Central memory CD8-positive, alpha-beta T cell (primary cell): Measurements from ENCODE around the gene APC2.

Experiments used
- ATAC-seq: fragments of 150-1000 bp; cut with Tn5 transposase; replicated peaks from 2 replicates; pipeline ENCODE4 v1.10.0; 2022; ENCODE audit warnings: mild to moderate bottlenecking, moderate FRiP score, moderate number of reproducible peaks; ENCODE audit not compliant: poor library complexity, severe bottlenecking; ENCODE audit errors: extremely low read depth
- DNase-seq, 2 donors: peaks; one replicate each; pipeline ENCODE4 v3.0.0; 2021; ENCODE audit warnings: low spot score in 2 of 2
- H3K27ac Mint-ChIP-seq: one replicate; pipeline ENCODE4 v1.8.0; 2022; ENCODE audit warnings: low read depth, mild to moderate bottlenecking, moderate library complexity, mixed read lengths
- H3K27me3 Mint-ChIP-seq: one replicate; pipeline ENCODE4 v1.8.0; 2022; ENCODE audit warnings: mixed read lengths
- H3K36me3 Mint-ChIP-seq: one replicate; pipeline ENCODE4 v1.8.0; 2022; ENCODE audit warnings: mild to moderate bottlenecking, moderate library complexity, mixed read lengths; ENCODE audit not compliant: insufficient read depth
- H3K4me1 Mint-ChIP-seq: one replicate; pipeline ENCODE4 v1.8.0; 2022; ENCODE audit warnings: mixed read lengths
- H3K4me3 Mint-ChIP-seq: one replicate; pipeline ENCODE4 v1.8.0; 2022; ENCODE audit warnings: mild to moderate bottlenecking, moderate library complexity, mixed read lengths
- H3K9me3 Mint-ChIP-seq: one replicate; pipeline ENCODE4 v1.8.0; 2022; ENCODE audit warnings: mixed read lengths

APC2 gene

GRCh38 chr19:1478934-1479707 lies 29.2 kb downstream of the APC2 start, which contains the start of gene C19orf25:
Gene C19orf25, minus strand, starts transcription at chr19:1479215. Its CDS starts 312 bp downstream, at chr19:1478903.
- ATAC-seq: peak; percentile 96
- peaks cover 7% of the 10 kb centered on the region for H3K4me1 Mint-ChIP-seq

GRCh38 chr19:1481224-1481892 lies 31.4 kb downstream of the APC2 start:
- H3K27me3 Mint-ChIP-seq: no peaks in the 10 kb centered on the region
- peaks cover 3% of the 10 kb centered on the region for H3K36me3 Mint-ChIP-seq
- peaks cover 7% of the 10 kb centered on the region for H3K4me1 Mint-ChIP-seq
- ATAC-seq: no peak
- no peak overlapping the region for H3K27ac Mint-ChIP-seq
- DNase-seq: no peak
- H3K9me3 Mint-ChIP-seq: no peaks in the 10 kb centered on the region
- no peak overlapping the region for H3K4me3 Mint-ChIP-seq

More at GRCh38 chr19:1478934-1479707, 29.2 kb downstream of the APC2 start, which contains the start of gene C19orf25:
- peaks cover 5% of the 10 kb centered on the region for H3K36me3 Mint-ChIP-seq
- peak; percentile 83 to 84 for DNase-seq
- H3K9me3 Mint-ChIP-seq: no peaks in the 10 kb centered on the region
- no peaks in the 10 kb centered on the region for H3K27me3 Mint-ChIP-seq
- H3K27ac Mint-ChIP-seq: peak within 1 kb of the TSS; percentile 94
- peak within 1 kb of the TSS; percentile 96 for H3K4me3 Mint-ChIP-seq

- no peaks in the 10 kb centered on the region for H3K27me3 Mint-ChIP-seq
- no peak for ATAC-seq
- no peak overlapping the region for H3K4me3 Mint-ChIP-seq
- peaks cover 3% of the 10 kb centered on the region for H3K36me3 Mint-ChIP-seq
- no peak overlapping the region for H3K27ac Mint-ChIP-seq
- no peak for DNase-seq
- peaks cover 7% of the 10 kb centered on the region for H3K4me1 Mint-ChIP-seq
- H3K9me3 Mint-ChIP-seq: no peaks in the 10 kb centered on the region
Measured at GRCh38 chr19:1481893-1482360, 32.0 kb downstream of the APC2 start.

GRCh38 chr19:1482361-1483130 lies 32.6 kb downstream of the APC2 start:
- peaks cover 7% of the 10 kb centered on the region for H3K4me1 Mint-ChIP-seq
- peaks cover 2% of the 10 kb centered on the region for H3K36me3 Mint-ChIP-seq
- DNase-seq: no peak
- no peak overlapping the region for H3K27ac Mint-ChIP-seq
- H3K4me3 Mint-ChIP-seq: no peak overlapping the region
- no peaks in the 10 kb centered on the region for H3K9me3 Mint-ChIP-seq
- no peak for ATAC-seq
- no peaks in the 10 kb centered on the region for H3K27me3 Mint-ChIP-seq

- Mint-ChIP-seq H3K27ac (no peak overlapping the region), H3K27me3 (no peaks in the 10 kb centered on the region), H3K4me1 (peaks cover 7% of the 10 kb centered on the region), H3K9me3 (no peaks in the 10 kb centered on the region), H3K4me3 (no peak overlapping the region), H3K36me3 (peaks cover 2% of the 10 kb centered on the region)
- DNase-seq (no peak), ATAC-seq (no peak)
Measured at GRCh38 chr19:1483131-1483978, 33.4 kb downstream of the APC2 start.

- peaks cover 5% of the 10 kb centered on the region for H3K4me1 Mint-ChIP-seq
- no peaks in the 10 kb centered on the region for H3K27me3 Mint-ChIP-seq
- H3K36me3 Mint-ChIP-seq: peaks cover 2% of the 10 kb centered on the region
- H3K4me3 Mint-ChIP-seq: no peak overlapping the region
- H3K27ac Mint-ChIP-seq: no peak overlapping the region
- no peaks in the 10 kb centered on the region for H3K9me3 Mint-ChIP-seq
- DNase-seq (no peak), ATAC-seq (no peak)
Measured at GRCh38 chr19:1483979-1484428, 34.1 kb downstream of the APC2 start.

GRCh38 chr19:1486720-1487575 lies 37.0 kb downstream of the APC2 start:
- Mint-ChIP-seq H3K27ac (no peak overlapping the region), H3K4me3 (no peak overlapping the region), H3K4me1 (peaks cover 16% of the 10 kb centered on the region), H3K9me3 (no peaks in the 10 kb centered on the region), H3K36me3 (peaks cover 5% of the 10 kb centered on the region), H3K27me3 (no peaks in the 10 kb centered on the region)
- DNase-seq (no peak), ATAC-seq (no peak)

- Mint-ChIP-seq H3K9me3 (no peaks in the 10 kb centered on the region), H3K4me3 (no peak overlapping the region), H3K4me1 (peaks cover 18% of the 10 kb centered on the region), H3K27ac (no peak overlapping the region), H3K36me3 (peaks cover 5% of the 10 kb centered on the region), H3K27me3 (no peaks in the 10 kb centered on the region)
- no peak for DNase-seq
- ATAC-seq: no peak
Measured at GRCh38 chr19:1487576-1488281, 37.8 kb downstream of the APC2 start.

- DNase-seq: no peak
- H3K4me1 Mint-ChIP-seq: peaks cover 18% of the 10 kb centered on the region
- peaks cover 5% of the 10 kb centered on the region for H3K36me3 Mint-ChIP-seq
- no peaks in the 10 kb centered on the region for H3K9me3 Mint-ChIP-seq
- no peaks in the 10 kb centered on the region for H3K27me3 Mint-ChIP-seq
- ATAC-seq: no peak
- H3K4me3 Mint-ChIP-seq: no peak overlapping the region
- H3K27ac Mint-ChIP-seq: no peak overlapping the region
Measured at GRCh38 chr19:1488282-1488601, 38.3 kb downstream of the APC2 start.

- Mint-ChIP-seq H3K9me3 (no peaks in the 10 kb centered on the region), H3K36me3 (peaks cover 5% of the 10 kb centered on the region), H3K27ac (peak overlapping the region; percentile 32), H3K27me3 (no peaks in the 10 kb centered on the region), H3K4me3 (peak overlapping the region; percentile 82), H3K4me1 (peaks cover 18% of the 10 kb centered on the region)
- no peak for ATAC-seq
- DNase-seq: no peak
Measured at GRCh38 chr19:1489463-1490310, 39.8 kb downstream of the APC2 start.
